Measurements from ENCODE around the gene KMT2A. TPM values are rescaled to one million over a fixed set of nuclear protein-coding genes. Genes with fewer than 3 reads are reported as not detected.

The KMT2A gene
- total RNA-seq, 2 donors from 2014 or later = 71.4 to 99.3 TPM

DNA sequence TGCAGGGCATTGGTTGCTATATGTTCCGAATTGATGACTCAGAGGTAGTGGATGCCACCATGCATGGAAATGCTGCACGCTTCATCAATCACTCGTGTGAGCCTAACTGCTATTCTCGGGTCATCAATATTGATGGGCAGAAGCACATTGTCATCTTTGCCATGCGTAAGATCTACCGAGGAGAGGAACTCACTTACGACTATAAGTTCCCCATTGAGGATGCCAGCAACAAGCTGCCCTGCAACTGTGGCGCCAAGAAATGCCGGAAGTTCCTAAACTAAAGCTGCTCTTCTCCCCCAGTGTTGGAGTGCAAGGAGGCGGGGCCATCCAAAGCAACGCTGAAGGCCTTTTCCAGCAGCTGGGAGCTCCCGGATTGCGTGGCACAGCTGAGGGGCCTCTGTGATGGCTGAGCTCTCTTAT, 85.6 kb downstream of the KMT2A start:
- H3K9me3 Mint-ChIP-seq = no peaks in the 10 kb centered on the region
- DNase-seq (ENCODE audit: low spot score in 2 of 2) (no peak), ATAC-seq (no peak)
- H3K27ac Mint-ChIP-seq = no peak overlapping the region
- H3K36me3 Mint-ChIP-seq = peaks cover 9 to 12% of the 10 kb centered on the region in 2 donors

DNA sequence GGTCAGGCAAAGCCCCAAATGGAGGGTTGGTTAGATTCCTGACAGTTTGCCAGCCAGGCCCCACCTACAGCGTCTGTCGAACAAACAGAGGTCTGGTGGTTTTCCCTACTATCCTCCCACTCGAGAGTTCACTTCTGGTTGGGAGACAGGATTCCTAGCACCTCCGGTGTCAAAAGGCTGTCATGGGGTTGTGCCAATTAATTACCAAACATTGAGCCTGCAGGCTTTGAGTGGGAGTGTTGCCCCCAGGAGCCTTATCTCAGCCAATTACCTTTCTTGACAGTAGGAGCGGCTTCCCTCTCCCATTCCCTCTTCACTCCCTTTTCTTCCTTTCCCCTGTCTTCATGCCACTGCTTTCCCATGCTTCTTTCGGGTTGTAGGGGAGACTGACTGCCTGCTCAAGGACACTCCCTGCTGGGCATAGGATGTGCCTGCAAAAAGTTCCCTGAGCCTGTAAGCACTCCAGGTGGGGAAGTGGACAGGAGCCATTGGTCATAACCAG, 86.3 kb downstream of the KMT2A start:
- Mint-ChIP-seq H3K36me3 (peaks cover 9 to 12% of the 10 kb centered on the region in 2 donors), H3K9me3 (no peaks in the 10 kb centered on the region), H3K27ac (peak overlapping the region in 1 of 2 donors; percentile 66)
- ATAC-seq (no peak), DNase-seq (ENCODE audit: low spot score in 2 of 2) (no peak)

DNA sequence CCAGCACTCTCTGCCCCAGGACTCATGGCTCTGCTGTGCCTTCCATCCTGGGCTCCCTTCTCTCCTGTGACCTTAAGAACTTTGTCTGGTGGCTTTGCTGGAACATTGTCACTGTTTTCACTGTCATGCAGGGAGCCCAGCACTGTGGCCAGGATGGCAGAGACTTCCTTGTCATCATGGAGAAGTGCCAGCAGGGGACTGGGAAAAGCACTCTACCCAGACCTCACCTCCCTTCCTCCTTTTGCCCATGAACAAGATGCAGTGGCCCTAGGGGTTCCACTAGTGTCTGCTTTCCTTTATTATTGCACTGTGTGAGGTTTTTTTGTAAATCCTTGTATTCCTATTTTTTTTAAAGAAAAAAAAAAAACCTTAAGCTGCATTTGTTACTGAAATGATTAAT, 88.1 kb downstream of the KMT2A start:
- peaks cover 9 to 12% of the 10 kb centered on the region in 2 donors for H3K36me3 Mint-ChIP-seq
- DNase-seq (ENCODE audit: low spot score in 2 of 2) (no peak), ATAC-seq (no peak)
- H3K27ac Mint-ChIP-seq = no peak overlapping the region
- no peaks in the 10 kb centered on the region for H3K9me3 Mint-ChIP-seq

DNA sequence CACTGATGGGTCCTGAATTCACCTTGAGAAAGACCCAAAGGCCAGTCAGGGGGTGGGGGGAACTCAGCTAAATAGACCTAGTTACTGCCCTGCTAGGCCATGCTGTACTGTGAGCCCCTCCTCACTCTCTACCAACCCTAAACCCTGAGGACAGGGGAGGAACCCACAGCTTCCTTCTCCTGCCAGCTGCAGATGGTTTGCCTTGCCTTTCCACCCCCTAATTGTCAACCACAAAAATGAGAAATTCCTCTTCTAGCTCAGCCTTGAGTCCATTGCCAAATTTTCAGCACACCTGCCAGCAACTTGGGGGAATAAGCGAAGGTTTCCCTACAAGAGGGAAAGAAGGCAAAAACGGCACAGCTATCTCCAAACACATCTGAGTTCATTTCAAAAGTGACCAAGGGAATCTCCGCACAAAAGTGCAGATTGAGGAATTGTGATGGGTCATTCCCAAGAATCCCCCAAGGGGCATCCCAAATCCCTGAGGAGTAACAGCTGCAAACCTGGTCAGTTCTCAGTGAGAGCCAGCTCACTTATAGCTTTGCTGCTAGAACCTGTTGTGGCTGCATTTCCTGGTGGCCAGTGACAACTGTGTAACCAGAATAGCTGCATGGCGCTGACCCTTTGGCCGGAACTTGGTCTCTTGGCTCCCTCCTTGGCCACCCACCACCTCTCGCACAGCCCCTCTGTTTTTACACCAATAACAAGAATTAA, 88.6 kb downstream of the KMT2A start:
- peaks cover 7 to 9% of the 10 kb centered on the region in 2 donors for H3K36me3 Mint-ChIP-seq
- ATAC-seq (no peak), DNase-seq (ENCODE audit: low spot score in 2 of 2) (no peak)
- H3K27ac Mint-ChIP-seq = peak overlapping the region in 1 of 2 donors; percentile 79
- H3K9me3 Mint-ChIP-seq = no peaks in the 10 kb centered on the region

DNA sequence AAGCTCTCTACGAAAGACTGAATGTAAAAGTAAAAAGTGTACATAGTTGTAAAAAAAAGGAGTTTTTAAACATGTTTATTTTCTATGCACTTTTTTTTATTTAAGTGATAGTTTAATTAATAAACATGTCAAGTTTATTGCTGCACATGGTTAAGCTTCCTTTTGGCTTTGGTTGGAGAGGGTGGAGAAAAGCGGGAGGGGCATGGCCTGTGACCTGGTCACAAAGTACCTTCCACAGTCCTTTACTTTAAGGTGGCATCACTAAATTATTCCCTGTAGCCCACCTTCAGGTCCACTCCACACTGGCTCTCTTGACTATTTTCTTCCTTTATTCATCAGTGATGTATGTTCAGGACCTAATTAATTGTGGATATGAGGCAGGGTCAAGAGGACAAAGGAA, 90.4 kb downstream of the KMT2A start:
- no peak for ATAC-seq
- no peaks in the 10 kb centered on the region for H3K9me3 Mint-ChIP-seq
- no peak for DNase-seq (ENCODE audit: low spot score in 2 of 2)
- H3K36me3 Mint-ChIP-seq = peaks cover 5 to 7% of the 10 kb centered on the region in 2 donors
- no peak overlapping the region for H3K27ac Mint-ChIP-seq

DNA sequence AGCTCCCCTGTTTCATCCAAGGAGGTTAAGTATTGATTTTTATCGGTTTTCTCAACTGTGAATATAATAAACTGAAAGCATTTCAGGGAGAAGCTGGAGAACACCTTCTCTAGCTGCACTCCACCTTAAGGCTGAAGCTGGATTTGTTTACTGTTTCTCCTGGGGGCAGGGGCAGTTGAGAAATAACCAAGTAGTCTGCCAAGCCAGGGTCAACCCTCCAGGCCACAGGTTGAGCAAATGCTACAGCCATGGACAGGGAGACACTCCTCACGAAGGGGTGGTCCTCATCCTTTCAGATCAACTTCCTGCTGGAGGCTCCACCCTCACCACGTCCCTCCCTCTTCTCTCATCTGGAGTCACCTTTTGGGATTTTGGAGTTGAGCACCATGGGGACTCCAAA, 90.8 kb downstream of the KMT2A start, which contains the start of gene TTC36:
Gene TTC36, plus strand, starts transcription at position 366 of the 400 bp plus-strand sequence. Its CDS starts 21 bp downstream, at position 387.
- ATAC-seq (no peak), DNase-seq (ENCODE audit: low spot score in 2 of 2) (no peak)
- Mint-ChIP-seq H3K9me3 (no peaks in the 10 kb centered on the region), H3K36me3 (peaks cover 5 to 7% of the 10 kb centered on the region in 2 donors), H3K27ac (no peak within 1 kb of the TSS)

DNA sequence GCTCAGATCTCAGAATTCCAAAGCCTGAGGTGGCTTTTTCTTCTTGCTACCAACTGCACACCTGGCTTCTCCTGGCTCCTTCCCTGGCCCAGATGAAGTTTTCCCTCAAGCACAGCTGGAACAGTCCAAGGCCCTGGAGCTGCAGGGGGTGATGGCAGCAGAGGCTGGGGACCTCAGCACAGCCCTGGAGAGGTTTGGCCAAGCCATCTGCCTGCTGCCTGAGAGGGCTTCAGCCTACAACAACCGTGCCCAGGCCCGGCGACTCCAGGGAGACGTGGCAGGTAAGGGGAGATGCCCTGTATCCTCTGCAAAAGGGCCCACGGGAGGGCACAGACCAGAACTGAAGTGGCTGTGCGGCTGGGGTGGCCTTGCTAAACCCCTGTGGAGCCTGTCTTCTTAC, 92.2 kb downstream of the KMT2A start:
- Mint-ChIP-seq H3K27ac (no peak overlapping the region), H3K9me3 (no peaks in the 10 kb centered on the region), H3K36me3 (peaks cover 0 to 7% of the 10 kb centered on the region in 2 donors)
- ATAC-seq (no peak), DNase-seq (ENCODE audit: low spot score in 2 of 2) (no peak)

DNA sequence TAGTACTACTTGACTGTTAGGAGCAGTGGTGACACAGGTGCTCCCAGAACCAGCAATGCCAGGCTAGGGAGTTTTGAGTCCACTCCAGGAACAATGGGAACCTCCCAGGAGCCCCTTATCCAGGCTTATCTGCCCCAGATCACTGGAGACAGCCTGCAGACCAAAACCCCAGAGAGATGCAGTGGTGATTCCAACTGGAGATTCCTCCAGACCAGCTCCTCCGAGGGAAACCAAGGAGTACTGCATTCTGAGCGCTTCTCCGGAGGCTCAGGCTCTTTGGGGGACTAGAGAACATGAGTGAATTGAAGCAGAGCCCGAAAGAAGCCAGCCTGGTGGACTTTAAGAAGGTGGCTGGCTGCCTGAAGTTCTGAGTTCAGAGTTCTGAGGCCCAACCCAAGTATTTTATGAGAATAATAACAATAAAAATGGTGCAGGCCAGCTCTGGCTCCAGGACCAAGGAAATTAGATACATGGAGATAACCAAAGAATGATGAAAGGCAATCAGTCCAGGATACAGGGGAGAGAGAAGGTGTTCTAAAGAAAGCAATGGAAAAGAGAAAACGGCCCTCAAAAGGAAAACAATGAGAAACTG, 93.4 kb downstream of the KMT2A start:
- DNase-seq (ENCODE audit: low spot score in 2 of 2) (no peak), ATAC-seq (no peak)
- Mint-ChIP-seq H3K27ac (peak overlapping the region; percentile 32 to 64), H3K9me3 (no peaks in the 10 kb centered on the region), H3K36me3 (peaks cover 0 to 7% of the 10 kb centered on the region in 2 donors)

DNA sequence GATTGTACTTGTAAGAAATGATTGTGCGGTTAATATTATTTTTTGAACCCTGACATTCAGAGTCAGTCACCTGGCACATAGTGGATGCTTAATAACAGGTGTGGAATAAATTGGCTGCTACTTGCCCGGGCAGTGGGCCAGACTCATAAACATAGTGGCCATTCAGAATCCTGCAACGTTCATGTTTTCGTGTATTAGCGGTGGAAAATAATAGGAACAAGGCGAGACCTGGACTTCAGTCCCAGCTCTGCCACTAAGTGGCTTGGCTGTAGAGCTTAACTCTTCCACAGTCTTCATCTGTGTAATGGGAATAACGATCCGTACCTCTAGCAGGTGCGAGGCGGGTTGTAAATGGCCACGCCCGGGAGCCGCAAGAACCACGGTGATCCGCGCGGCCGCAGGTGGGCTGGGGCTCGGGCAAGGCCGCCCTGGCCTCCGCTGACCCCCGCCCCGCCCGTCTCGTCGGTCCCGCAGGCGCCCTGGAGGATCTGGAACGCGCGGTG, 93.9 kb downstream of the KMT2A start:
- ATAC-seq = no peak
- Mint-ChIP-seq H3K27ac (peak overlapping the region; percentile 32 to 64), H3K9me3 (no peaks in the 10 kb centered on the region), H3K36me3 (peaks cover 0 to 7% of the 10 kb centered on the region in 2 donors)
- DNase-seq (ENCODE audit: low spot score in 2 of 2) = no peak

DNA sequence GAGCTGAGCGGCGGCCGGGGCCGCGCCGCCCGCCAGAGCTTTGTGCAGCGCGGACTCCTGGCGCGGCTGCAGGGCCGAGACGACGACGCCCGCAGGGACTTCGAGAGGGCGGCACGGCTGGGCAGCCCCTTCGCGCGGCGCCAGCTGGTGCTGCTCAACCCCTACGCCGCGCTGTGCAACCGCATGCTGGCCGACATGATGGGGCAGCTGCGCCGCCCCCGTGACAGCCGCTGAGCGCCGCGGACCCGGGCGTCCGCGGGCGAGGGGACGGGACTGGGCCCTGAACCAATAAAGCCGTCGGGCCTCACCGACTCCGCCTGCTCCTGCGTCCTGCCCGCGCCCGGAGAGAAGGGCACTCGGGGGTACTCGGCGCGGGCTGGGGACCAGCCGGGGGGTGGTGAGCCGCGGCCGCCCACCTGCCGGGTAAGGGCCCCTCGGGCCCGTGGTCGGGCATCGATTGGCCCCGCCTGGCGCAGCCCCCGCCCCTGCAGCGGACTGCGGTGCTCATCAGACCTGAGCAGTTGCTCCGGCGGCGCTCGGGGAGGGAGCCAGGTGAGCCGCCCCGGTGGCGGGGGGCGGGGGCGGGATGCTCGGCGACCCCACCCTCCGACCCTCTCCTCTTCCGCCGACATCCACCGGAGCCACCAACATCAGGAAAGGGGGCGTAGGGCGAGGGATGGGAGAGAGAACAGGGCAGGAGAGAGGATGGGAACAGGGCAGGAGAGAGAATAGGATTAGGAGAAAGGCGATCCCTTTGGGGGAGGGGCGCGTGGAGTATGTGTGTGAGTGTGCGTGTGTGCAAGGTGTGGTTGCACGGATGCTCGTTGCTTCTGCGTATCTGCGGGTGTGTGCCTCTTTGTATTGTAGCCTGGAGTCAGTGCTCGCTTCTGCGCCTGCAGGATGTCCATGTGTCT, 94.6 kb downstream of the KMT2A start, which contains the start of gene TMEM25:
Gene TMEM25, plus strand, starts transcription at position 510 of the 914 bp plus-strand sequence. CDS start 610 bp downstream, outside the sequence.
- peak within 1 kb of the TSS; percentile 64 to 92 for H3K27ac Mint-ChIP-seq
- ATAC-seq (peak; percentile 82 to 89), DNase-seq (ENCODE audit: low spot score in 2 of 2) (peak; percentile 75 to 82)
- H3K36me3 Mint-ChIP-seq = peaks cover 0 to 7% of the 10 kb centered on the region in 2 donors
- H3K9me3 Mint-ChIP-seq = no peaks in the 10 kb centered on the region

DNA sequence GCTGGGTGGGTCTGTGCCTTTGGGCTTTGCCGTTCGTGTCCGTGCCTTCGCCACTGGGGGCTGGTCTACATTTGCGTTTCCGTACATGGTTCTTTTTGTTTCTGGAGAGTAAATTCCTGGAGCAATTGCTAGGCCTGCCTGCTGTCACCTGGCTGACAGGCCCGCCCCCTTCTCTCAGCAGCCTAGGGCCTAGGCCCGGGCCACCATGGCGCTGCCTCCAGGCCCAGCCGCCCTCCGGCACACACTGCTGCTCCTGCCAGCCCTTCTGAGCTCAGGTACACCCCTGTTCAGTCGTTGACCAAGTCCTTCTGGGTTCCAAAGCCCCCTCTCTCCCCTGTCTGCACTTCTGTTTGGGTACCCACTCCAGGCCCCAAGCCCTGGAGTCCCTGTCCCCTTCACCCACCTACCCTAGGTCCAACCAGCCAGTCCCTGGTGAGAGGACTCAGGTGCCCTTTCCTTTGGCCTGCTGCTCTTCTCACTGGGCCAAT, 95.3 kb downstream of the KMT2A start:
- DNase-seq (ENCODE audit: low spot score in 2 of 2) (peak in 1 of 2 donors; percentile 30), ATAC-seq (peak; percentile 17 to 27)
- no peaks in the 10 kb centered on the region for H3K9me3 Mint-ChIP-seq
- H3K36me3 Mint-ChIP-seq = peaks cover 0 to 7% of the 10 kb centered on the region in 2 donors
- peak overlapping the region; percentile 18 to 92 for H3K27ac Mint-ChIP-seq

DNA sequence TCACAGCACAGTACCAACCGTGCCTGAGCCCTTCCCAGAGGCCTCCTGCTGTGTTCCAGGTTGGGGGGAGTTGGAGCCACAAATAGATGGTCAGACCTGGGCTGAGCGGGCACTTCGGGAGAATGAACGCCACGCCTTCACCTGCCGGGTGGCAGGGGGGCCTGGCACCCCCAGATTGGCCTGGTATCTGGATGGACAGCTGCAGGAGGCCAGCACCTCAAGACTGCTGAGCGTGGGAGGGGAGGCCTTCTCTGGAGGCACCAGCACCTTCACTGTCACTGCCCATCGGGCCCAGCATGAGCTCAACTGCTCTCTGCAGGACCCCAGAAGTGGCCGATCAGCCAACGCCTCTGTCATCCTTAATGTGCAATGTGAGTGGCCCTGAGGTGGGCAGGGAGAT, 95.8 kb downstream of the KMT2A start:
- Mint-ChIP-seq H3K36me3 (peaks cover 0 to 7% of the 10 kb centered on the region in 2 donors), H3K27ac (peak overlapping the region; percentile 18 to 50), H3K9me3 (no peaks in the 10 kb centered on the region)
- ATAC-seq (no peak), DNase-seq (ENCODE audit: low spot score in 2 of 2) (no peak)

DNA sequence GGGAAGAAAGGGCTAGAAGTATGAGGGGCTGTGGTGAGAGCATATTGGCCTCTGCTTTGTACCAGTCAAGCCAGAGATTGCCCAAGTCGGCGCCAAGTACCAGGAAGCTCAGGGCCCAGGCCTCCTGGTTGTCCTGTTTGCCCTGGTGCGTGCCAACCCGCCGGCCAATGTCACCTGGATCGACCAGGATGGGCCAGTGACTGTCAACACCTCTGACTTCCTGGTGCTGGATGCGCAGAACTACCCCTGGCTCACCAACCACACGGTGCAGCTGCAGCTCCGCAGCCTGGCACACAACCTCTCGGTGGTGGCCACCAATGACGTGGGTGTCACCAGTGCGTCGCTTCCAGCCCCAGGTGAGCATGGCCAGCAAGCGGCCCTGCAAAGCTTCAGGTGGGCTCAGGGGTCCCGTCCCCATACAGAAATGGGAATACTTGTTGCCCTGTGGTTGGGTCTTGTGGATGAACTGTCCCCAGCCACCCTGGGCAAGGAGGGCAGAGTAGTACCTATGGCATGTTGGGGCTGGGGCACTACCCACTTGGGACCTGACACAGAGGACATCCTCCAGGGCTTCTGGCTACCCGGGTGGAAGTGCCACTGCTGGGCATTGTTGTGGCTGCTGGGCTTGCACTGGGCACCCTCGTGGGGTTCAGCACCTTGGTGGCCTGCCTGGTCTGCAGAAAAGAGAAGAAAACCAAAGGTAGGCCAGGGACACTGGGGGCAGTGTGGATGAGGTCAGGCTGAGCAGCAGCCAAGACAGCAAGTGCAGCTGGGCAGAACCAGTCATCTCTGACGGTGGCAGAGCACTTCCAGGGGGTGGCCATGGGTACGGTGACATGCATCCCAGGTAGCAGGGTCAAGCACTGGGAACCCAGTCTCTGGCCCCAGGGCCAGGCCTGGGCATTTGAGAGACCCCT, 96.8 kb downstream of the KMT2A start:
- no peak overlapping the region for H3K27ac Mint-ChIP-seq
- peaks cover 0 to 7% of the 10 kb centered on the region in 2 donors for H3K36me3 Mint-ChIP-seq
- DNase-seq (ENCODE audit: low spot score in 2 of 2) (no peak), ATAC-seq (no peak)
- no peaks in the 10 kb centered on the region for H3K9me3 Mint-ChIP-seq

DNA sequence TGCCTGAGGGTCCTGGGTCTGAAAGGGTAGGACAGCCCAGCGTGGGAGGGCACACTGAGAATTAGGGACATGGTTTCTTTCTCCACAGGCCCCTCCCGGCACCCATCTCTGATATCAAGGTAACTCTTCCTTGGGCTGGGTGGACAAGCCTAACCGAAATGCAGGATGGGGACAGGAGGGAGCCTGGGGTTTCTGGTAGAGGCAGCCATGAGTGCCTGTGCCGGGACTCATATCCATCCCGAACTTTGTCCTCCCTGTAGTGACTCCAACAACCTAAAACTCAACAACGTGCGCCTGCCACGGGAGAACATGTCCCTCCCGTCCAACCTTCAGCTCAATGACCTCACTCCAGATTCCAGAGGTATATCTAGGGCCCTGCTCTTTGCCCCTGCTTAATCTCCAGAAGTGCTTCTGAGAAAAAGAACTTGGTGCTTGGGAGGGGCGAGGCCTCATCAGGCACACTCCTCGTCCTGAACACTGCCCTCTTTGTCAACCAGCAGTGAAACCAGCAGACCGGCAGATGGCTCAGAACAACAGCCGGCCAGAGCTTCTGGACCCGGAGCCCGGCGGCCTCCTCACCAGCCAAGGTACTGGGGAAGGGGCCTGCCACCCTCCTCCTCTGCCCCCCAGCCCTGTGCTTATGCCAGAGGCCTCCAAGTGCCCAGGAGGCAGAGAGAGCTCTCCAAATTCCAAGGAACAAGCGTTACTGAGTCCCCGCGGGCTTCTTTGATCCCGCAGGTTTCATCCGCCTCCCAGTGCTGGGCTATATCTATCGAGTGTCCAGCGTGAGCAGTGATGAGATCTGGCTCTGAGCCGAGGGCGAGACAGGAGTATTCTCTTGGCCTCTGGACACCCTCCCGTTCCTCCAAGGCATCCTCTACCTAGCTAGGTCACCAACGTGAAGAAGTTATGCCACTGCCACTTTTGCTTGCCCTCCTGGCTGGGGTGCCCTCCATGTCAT, 97.8 kb downstream of the KMT2A start:
- ATAC-seq = no peak
- no peaks in the 10 kb centered on the region for H3K9me3 Mint-ChIP-seq
- H3K36me3 Mint-ChIP-seq = peaks cover 0 to 7% of the 10 kb centered on the region in 2 donors
- peak overlapping the region in 1 of 2 donors; percentile 44 for H3K27ac Mint-ChIP-seq
- no peak for DNase-seq (ENCODE audit: low spot score in 2 of 2)
